Fibroblast of villous mesenchyme (primary cell): Measurements from ENCODE around the gene PODXL. TPM values are rescaled to one million over a fixed set of nuclear protein-coding genes. Genes with fewer than 3 reads are reported as not detected.

Source experiments
- DNase-seq: peaks from one replicate; pipeline ENCODE4 v3.0.0-alpha.2; 2010; ENCODE audit warnings: low read depth
- H3K4me3 ChIP-seq: 2 replicates; pipeline ENCODE4 v1.5.1; 2011; ENCODE audit warnings: low read depth, mild to moderate bottlenecking, low read length
- total RNA-seq: library from RNA; depleted of rRNA; stranded (reverse); fragments of >200 nt; gene quantifications from 2 replicates; pipeline ENCODE4 v1.2.3, GENCODE V29; 2012
- TF ChIP-seq, protein P1 (sequence below): IDR thresholded peaks from 2 replicates; pipeline ENCODE4 v1.5.1; 2012; ENCODE audit warnings: low read depth, mild to moderate bottlenecking, low read length; ENCODE audit not compliant: insufficient read depth

PODXL gene
- total RNA-seq, 1 donor = 17.3 TPM

GRCh38 chr7:131487217-131487616 is 69.2 kb downstream of the PODXL start:
- DNase-seq = no peak
- TF ChIP-seq, protein P1, sequence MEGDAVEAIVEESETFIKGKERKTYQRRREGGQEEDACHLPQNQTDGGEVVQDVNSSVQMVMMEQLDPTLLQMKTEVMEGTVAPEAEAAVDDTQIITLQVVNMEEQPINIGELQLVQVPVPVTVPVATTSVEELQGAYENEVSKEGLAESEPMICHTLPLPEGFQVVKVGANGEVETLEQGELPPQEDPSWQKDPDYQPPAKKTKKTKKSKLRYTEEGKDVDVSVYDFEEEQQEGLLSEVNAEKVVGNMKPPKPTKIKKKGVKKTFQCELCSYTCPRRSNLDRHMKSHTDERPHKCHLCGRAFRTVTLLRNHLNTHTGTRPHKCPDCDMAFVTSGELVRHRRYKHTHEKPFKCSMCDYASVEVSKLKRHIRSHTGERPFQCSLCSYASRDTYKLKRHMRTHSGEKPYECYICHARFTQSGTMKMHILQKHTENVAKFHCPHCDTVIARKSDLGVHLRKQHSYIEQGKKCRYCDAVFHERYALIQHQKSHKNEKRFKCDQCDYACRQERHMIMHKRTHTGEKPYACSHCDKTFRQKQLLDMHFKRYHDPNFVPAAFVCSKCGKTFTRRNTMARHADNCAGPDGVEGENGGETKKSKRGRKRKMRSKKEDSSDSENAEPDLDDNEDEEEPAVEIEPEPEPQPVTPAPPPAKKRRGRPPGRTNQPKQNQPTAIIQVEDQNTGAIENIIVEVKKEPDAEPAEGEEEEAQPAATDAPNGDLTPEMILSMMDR = no peak
- no peak overlapping the region for H3K4me3 ChIP-seq

DNA sequence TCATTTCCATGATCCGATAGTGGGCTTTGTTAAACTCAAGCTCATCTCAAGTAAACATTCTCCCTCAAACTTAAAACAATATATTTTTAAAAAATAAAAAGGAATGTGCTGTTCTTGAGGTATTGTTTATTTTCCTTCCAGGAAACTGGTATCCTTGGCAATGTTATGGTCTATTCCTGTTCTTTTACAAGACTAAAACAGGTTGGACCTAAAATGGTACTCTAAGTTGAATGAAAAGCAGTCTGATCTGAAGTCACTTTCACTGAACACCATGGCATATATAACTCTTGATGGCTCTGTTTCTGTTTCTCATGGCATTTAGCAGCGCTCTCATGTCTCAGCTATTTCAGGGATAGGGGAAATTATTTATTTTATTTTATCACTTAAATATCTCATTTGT is 70.1 kb downstream of the PODXL start:
- H3K4me3 ChIP-seq = no peak overlapping the region
- no peak for DNase-seq
- TF ChIP-seq, protein P1 = no peak

GRCh38 chr7:131483586-131483985 is 72.8 kb downstream of the PODXL start:
- TF ChIP-seq, protein P1 = no peak
- DNase-seq = no peak
- no peak overlapping the region for H3K4me3 ChIP-seq

DNA sequence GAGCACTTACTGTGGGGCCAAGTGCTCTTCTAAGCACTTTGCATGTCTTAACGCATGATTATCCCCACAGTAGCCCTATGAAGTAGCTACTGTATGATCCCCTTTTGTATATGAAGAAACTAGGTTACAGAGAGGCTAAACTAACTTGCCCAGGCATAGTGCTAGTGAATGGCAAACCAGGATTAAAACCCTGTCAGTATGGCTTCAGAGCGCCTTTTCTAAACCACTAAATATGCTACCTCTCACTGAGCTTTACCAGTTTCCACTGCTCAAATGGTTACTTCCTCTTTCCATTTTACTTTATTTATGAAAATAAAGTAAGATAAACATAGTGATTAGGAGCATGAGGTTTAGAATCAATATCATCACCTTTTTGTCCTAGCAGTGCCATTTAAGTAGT is 73.6 kb downstream of the PODXL start:
- no peak for DNase-seq
- TF ChIP-seq, protein P1 = no peak
- no peak overlapping the region for H3K4me3 ChIP-seq

GRCh38 chr7:131480384-131481315 is 75.8 kb downstream of the PODXL start:
- DNase-seq = no peak
- H3K4me3 ChIP-seq = no peak overlapping the region
- TF ChIP-seq, protein P1 = no peak

DNA sequence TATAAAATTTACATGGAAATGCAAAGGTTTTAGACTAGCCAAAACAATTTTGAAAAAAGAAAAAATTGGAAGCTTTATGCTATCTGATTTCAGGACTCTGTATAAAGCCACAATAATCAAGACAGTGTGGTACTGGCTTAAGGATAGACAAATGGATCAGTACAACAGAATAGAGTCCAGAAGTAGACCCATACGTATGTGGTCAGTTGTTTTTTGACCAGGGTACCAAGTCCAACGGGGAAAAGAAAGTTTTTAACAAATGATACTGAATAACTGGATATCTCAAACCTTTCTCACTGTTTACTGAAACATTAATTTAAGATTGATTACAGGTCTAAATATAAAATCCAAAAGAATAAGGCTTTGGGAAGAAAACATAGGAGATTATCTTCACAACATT is 79.7 kb downstream of the PODXL start:
- TF ChIP-seq, protein P1 = no peak
- H3K4me3 ChIP-seq = no peak overlapping the region
- DNase-seq = no peak
